Measurements from ENCODE around the gene TBCA. TPM values are rescaled to one million over a fixed set of nuclear protein-coding genes. Genes with fewer than 3 reads are reported as not detected.

Gene TBCA
- total RNA-seq, 4 donors from 2014 or later: 81.5 to 170 (median 119) TPM

DNA sequence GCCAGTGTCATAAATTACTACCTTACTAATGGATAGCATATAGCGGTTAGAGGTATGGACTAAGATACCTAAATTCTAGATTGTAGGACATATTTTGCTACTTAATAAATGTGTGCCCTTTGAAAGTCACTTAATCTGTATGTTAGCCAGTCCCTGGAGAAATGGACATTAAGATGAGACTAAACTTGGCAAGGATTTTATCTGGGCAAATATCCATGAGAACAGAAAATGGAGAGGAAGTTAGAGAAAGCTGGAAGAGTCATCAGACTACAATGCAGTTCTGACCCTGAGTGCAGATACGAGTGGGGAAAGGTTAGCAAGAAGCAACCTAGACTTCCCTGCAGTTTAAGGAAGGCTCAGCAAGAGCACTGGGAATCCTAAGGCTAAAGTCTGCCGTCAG lies 33.0 kb downstream of the TBCA start:
- no peak for TF ChIP-seq CTCF (IDR thresholded peaks at IDR 0.05)
- ATAC-seq (ENCODE audit: low FRiP score) (no peak), DNase-seq (ENCODE audit: low spot score) (no peak)

GRCh38 chr5:77741608-77742007 lies 34.5 kb downstream of the TBCA start:
- no peak for TF ChIP-seq CTCF (IDR thresholded peaks at IDR 0.05)
- ATAC-seq (ENCODE audit: low FRiP score) (no peak), DNase-seq (ENCODE audit: low spot score) (no peak)

DNA sequence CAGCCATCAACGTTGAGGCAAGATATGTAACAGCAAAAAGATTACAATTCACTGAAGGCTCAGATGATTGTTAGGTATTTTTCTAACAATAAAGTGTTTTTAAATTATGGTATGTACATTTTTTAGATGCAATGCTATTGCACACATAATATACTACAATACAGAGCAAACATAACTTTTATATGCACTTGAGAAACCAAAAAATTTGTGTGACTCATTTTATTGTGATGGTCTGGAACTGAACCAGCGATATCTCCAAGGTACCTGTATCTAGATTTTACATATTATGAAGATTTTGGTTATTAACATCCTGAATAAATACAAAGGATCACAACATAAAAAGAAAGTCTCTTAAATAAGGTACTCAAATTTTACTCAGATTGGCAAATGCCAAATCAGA lies 41.3 kb downstream of the TBCA start:
- no peak for ATAC-seq (ENCODE audit: low FRiP score)
- DNase-seq (ENCODE audit: low spot score): no peak
- TF ChIP-seq CTCF (IDR thresholded peaks at IDR 0.05): no peak

GRCh38 chr5:77733130-77733529 lies 43.0 kb downstream of the TBCA start:
- TF ChIP-seq CTCF (IDR thresholded peaks at IDR 0.05): no peak
- ATAC-seq (ENCODE audit: low FRiP score) (no peak), DNase-seq (ENCODE audit: low spot score) (no peak)

DNA sequence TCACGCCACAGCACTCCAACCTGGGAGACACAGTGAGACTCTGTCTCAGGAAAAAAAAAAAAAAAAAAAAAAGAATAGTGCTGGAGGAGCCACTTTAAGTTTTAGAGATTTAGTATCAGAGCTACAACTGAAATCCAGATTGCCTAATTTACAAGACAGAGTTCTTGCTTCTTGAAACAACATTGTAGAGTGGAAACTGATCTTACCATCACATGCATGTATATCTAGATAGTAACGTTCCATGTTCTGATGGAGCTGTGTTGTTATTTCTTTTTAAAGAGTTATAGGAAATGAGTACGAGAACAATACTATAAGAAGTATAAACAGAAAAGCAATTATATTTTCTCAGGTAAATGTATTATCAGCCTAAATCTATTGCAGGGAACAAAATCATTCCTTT lies 48.9 kb downstream of the TBCA start:
- no peak for TF ChIP-seq CTCF (IDR thresholded peaks at IDR 0.05)
- DNase-seq (ENCODE audit: low spot score) (no peak), ATAC-seq (ENCODE audit: low FRiP score) (no peak)

GRCh38 chr5:77725616-77726015 lies 50.5 kb downstream of the TBCA start:
- TF ChIP-seq CTCF (IDR thresholded peaks at IDR 0.05): no peak
- ATAC-seq (ENCODE audit: low FRiP score) (no peak), DNase-seq (ENCODE audit: low spot score) (no peak)

DNA sequence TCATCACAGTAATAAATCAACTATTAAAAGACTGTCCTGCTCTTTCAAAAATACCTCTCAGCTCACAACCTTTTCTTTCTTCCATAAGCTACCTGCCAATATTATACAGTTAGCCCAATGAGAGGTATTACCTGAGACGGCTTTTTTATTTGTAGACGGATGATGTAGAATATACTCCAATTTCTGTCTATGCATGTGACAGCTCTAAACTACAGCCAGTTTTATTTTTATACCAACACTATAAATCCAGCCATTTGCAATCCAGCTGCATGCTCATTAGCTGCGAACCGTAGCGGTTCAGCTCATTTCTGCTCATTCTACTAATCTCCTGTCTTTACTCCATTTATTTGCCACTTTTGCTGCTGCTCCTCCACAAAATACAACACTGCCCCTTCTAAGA lies 51.2 kb downstream of the TBCA start:
- no peak for ATAC-seq (ENCODE audit: low FRiP score)
- DNase-seq (ENCODE audit: low spot score): no peak
- no peak for TF ChIP-seq CTCF (IDR thresholded peaks at IDR 0.05)

Data from omental fat pad (tissue), 4 donors.